Ascending aorta (tissue), 2 donors: Measurements from ENCODE around the gene ROCK2. TPM values are rescaled to one million over a fixed set of nuclear protein-coding genes. Genes with fewer than 3 reads are reported as not detected.
A peak's percentile ranks its signal among the peaks of the same experiment; 100 is the strongest.
"Not testable (repeated sequence)": the region's sequence is repeated elsewhere in the genome, so short reads cannot be mapped to it uniquely, and the experiment has no call there.

Experiments used
- DNase-seq, 2 donors: peaks; one replicate each; pipeline ENCODE4 v3.0.0-alpha.2; 2019; ENCODE audit warnings: low spot score in 2 of 2
- H3K27ac ChIP-seq, 2 donors: fragments of 200-600 bp; sonication (generic); one replicate each; pipeline ENCODE4 v1.5.1; 2016 to 2017; ENCODE audit warnings: mild to moderate bottlenecking in 1 of 2
- H3K27me3 ChIP-seq: fragments of 200-600 bp; sonication (generic); one replicate; pipeline ENCODE4 v1.5.1; 2017
- H3K36me3 ChIP-seq, 2 donors: fragments of 200-600 bp; sonication (generic); one replicate each; pipeline ENCODE4 v1.5.1; 2016
- H3K4me1 ChIP-seq, 2 donors: fragments of 200-600 bp; sonication (generic); one replicate each; pipeline ENCODE4 v1.5.1; 2016 to 2017; ENCODE audit warnings: mild to moderate bottlenecking in 1 of 2
- H3K4me3 ChIP-seq, 2 donors: fragments of 200-600 bp; sonication (generic); one replicate each; pipeline ENCODE4 v1.5.1; 2016 to 2017; ENCODE audit warnings: mild to moderate bottlenecking in 1 of 2
- H3K9me3 ChIP-seq, 2 donors: fragments of 200-600 bp; sonication (generic); one replicate each; pipeline ENCODE4 v1.5.1; 2016
- intact Hi-C: fragments of 100-400 bp; cut with DNase I; formaldehyde crosslinking; loops from one replicate; pipeline ENCODE4 v1.15.1; 2023
- total RNA-seq: library from RNA; depleted of rRNA; stranded (reverse); fragments of >200 nt; gene quantifications from one replicate; pipeline ENCODE4 v1.1.0, GENCODE V29; 2016
- TF ChIP-seq, protein P1 (sequence below), 3 experiments: fragments of 200-600 bp in 2 of 3; fragments of 450-650 bp in 1 of 3; sonication (generic) in 2 of 3; IDR thresholded peaks; one replicate each; pipeline ENCODE4 v1.5.1; 2016 to 2019; ENCODE audit warnings: antibody characterized with exemption in 3 of 3, mild to moderate bottlenecking in 1 of 3, moderate library complexity in 1 of 3

Gene ROCK2
- total RNA-seq, 1 donor from 2014 or later = 33.0 TPM

GRCh38 chr2:11330457-11331142, 13.8 kb downstream of the ROCK2 start:
- Histone ChIP-seq H3K4me1 (peaks cover 0 to 11% of the 10 kb centered on the region in 2 donors), H3K9me3 (peaks cover 0 to 5% of the 10 kb centered on the region in 2 donors), H3K4me3 (peak overlapping the region; percentile 39 to 43), H3K36me3 (no peaks in the 10 kb centered on the region), H3K27ac (peak overlapping the region; percentile 33 to 62), H3K27me3 (no peaks in the 10 kb centered on the region)
- no peak for DNase-seq
- TF ChIP-seq, protein P1, sequence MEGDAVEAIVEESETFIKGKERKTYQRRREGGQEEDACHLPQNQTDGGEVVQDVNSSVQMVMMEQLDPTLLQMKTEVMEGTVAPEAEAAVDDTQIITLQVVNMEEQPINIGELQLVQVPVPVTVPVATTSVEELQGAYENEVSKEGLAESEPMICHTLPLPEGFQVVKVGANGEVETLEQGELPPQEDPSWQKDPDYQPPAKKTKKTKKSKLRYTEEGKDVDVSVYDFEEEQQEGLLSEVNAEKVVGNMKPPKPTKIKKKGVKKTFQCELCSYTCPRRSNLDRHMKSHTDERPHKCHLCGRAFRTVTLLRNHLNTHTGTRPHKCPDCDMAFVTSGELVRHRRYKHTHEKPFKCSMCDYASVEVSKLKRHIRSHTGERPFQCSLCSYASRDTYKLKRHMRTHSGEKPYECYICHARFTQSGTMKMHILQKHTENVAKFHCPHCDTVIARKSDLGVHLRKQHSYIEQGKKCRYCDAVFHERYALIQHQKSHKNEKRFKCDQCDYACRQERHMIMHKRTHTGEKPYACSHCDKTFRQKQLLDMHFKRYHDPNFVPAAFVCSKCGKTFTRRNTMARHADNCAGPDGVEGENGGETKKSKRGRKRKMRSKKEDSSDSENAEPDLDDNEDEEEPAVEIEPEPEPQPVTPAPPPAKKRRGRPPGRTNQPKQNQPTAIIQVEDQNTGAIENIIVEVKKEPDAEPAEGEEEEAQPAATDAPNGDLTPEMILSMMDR (IDR thresholded peaks at IDR 0.05) = no peak
- intact Hi-C loops = no loop called here

DNA sequence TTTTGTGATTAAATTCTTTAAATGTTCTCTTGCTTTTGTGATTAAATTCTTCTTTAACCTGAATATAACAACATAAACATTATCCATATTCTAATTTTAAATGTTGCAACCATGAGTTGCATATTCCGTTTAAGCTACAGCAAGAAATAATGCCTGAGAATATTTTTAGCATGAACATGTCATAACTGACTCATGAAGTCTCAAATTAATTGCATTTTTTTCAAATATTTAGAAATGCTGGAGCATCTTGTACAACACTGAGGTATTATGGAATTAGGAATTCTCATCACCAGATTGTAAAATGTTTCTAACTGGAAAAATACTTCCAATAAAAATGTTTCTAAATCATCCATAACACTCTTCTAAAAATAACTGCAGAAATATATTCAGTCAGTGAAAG, 14.7 kb downstream of the ROCK2 start:
- TF ChIP-seq, protein P1 (IDR thresholded peaks at IDR 0.05) = no peak
- Histone ChIP-seq H3K27me3 (no peaks in the 10 kb centered on the region), H3K4me3 (peak overlapping the region in 1 of 2 donors; percentile 39), H3K27ac (peak overlapping the region; percentile 33 to 62), H3K9me3 (peaks cover 0 to 5% of the 10 kb centered on the region in 2 donors), H3K4me1 (peaks cover 0 to 14% of the 10 kb centered on the region in 2 donors), H3K36me3 (no peaks in the 10 kb centered on the region)
- intact Hi-C loops = no loop called here
- no peak for DNase-seq

GRCh38 chr2:11328522-11328921, 15.9 kb downstream of the ROCK2 start:
- intact Hi-C loops, H3K27me3 ChIP-seq, H3K36me3 ChIP-seq, H3K4me3 ChIP-seq, H3K9me3 ChIP-seq, DNase-seq, H3K27ac ChIP-seq: not testable (repeated sequence)
- H3K4me1 ChIP-seq = peaks cover 0 to 14% of the 10 kb centered on the region in 2 donors

DNA sequence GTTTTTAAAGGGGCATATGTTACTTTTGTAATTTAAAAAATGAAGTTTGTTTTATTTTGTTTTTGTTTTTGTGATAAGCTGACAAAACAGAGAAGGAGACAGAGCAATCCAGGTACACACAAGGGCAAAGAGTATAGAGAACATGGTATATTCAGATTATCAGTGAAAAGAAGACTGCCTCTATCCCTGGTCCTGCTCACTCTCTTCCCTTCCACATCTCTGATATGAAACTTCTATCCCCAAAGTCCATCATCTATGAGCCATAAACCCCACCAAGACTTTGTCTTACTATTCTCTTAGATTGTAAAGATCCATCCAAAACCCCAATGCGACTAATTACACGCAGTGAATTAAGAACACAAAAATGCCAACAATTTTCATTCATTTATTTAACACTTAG, 16.6 kb downstream of the ROCK2 start:
- Histone ChIP-seq H3K9me3 (peaks cover 0 to 5% of the 10 kb centered on the region in 2 donors), H3K27me3 (no peaks in the 10 kb centered on the region), H3K36me3 (no peaks in the 10 kb centered on the region), H3K27ac (no peak overlapping the region), H3K4me1 (peaks cover 0 to 14% of the 10 kb centered on the region in 2 donors), H3K4me3 (no peak overlapping the region)
- TF ChIP-seq, protein P1 (IDR thresholded peaks at IDR 0.05) = no peak
- DNase-seq = no peak
- intact Hi-C loops = no loop called here

GRCh38 chr2:11326677-11327211, 17.7 kb downstream of the ROCK2 start:
- intact Hi-C loops = no loop called here
- Histone ChIP-seq H3K4me1 (peaks cover 0 to 12% of the 10 kb centered on the region in 2 donors), H3K27ac (no peak overlapping the region)

More at GRCh38 chr2:11326677-11327211, 17.7 kb downstream of the ROCK2 start:
- no peaks in the 10 kb centered on the region for H3K27me3 ChIP-seq
- H3K4me3 ChIP-seq = no peak overlapping the region
- H3K9me3 ChIP-seq = no peaks in the 10 kb centered on the region
- TF ChIP-seq, protein P1 (IDR thresholded peaks at IDR 0.05) = no peak
- H3K36me3 ChIP-seq = no peaks in the 10 kb centered on the region
- DNase-seq = no peak
